ENCODE data around the gene PARD6A. TPM values are rescaled to one million over a fixed set of nuclear protein-coding genes. Genes with fewer than 3 reads are reported as not detected.

Gene PARD6A
- total RNA-seq, 1 experiment from 2014 or later = 0.65 TPM

DNA sequence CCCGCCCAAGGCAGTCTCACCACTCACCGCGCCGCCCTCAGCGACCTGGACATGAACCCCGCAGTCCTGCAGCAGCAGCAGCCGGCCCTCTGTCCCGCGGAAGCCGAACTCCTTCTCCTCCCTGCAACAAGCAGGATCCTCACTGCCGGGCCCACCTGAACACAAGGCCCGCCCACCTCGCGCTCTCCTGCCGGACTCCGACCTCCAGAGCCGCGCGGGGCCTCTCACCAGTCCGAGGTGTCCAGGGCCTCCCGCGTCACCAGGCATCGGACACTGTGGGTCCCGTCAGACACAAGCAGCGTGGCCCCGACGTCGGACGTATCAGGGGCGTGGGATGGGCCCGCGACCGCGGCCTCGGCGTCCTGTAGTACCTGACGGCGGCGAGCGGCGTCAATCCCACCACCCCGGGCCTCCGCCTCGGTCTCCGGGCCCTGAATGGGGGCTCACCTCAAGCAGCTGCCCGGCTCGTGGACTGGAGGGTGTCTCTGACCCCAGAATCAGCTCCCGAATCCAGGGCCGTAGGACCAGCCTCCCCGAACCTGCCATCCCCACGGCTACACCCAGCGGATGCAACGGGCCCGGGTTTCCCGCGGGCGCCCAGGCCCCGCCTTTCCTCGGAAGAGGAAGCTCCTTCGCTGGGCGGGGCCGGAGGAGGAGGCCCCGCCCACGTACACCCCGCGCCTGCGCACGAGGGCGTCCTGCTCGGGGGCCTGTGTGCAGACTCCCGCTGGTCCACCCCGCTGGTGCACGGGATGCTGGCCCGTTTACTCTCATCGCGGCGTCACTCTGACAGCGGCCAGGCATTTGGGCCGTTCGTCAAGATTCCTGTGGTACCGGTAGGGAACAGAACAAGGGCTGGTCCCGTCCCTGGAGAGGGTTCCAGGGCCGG lies 841 bp upstream of the PARD6A start, which contains the start of gene ACD:
Gene ACD, minus strand, starts transcription at position 586 of the 889 bp plus-strand sequence. Its CDS starts 40 bp downstream, at position 546.
- peak; percentile 79 to 88 for DNase-seq
- Histone ChIP-seq H3K4me3 (peak within 1 kb of the TSS; percentile 71), H3K4me1 (no peaks in the 10 kb centered on the region), H3K27me3 (no peaks in the 10 kb centered on the region), H3K9me3 (replicated peaks) (no peaks in the 10 kb centered on the region), H3K27ac (peak within 1 kb of the TSS; percentile 9; the same call in 1 of the 2 replicates), H3K36me3 (no peaks in the 10 kb centered on the region)

GRCh38 chr16:67661101-67661761 lies 471 bp downstream of the PARD6A start:
- peak in 1 of 2 experiments; percentile 20 for DNase-seq
- Histone ChIP-seq H3K36me3 (no peaks in the 10 kb centered on the region), H3K27ac (no peak overlapping the region), H3K4me3 (peak overlapping the region; percentile 71), H3K27me3 (no peaks in the 10 kb centered on the region), H3K4me1 (no peaks in the 10 kb centered on the region), H3K9me3 (replicated peaks) (no peaks in the 10 kb centered on the region)

DNA sequence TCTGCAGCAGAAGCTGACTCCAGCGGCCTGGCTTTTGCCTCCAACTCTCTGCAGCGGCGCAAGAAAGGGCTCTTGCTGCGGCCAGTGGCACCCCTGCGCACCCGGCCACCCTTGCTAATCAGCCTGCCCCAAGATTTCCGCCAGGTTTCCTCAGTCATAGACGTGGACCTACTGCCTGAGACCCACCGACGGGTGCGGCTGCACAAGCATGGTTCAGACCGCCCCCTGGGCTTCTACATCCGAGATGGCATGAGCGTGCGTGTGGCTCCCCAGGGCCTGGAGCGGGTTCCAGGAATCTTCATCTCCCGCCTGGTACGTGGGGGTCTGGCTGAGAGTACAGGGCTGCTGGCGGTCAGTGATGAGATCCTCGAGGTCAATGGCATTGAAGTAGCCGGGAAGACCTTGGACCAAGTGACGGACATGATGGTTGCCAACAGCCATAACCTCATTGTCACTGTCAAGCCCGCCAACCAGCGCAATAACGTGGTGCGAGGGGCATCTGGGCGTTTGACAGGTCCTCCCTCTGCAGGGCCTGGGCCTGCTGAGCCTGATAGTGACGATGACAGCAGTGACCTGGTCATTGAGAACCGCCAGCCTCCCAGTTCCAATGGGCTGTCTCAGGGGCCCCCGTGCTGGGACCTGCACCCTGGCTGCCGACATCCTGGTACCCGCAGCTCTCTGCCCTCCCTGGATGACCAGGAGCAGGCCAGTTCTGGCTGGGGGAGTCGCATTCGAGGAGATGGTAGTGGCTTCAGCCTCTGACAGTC lies 1.3 kb downstream of the PARD6A start:
- Histone ChIP-seq H3K9me3 (replicated peaks) (no peaks in the 10 kb centered on the region), H3K4me3 (no peak overlapping the region), H3K27ac (no peak overlapping the region), H3K36me3 (no peaks in the 10 kb centered on the region), H3K4me1 (no peaks in the 10 kb centered on the region), H3K27me3 (no peaks in the 10 kb centered on the region)
- no peak for DNase-seq

DNA sequence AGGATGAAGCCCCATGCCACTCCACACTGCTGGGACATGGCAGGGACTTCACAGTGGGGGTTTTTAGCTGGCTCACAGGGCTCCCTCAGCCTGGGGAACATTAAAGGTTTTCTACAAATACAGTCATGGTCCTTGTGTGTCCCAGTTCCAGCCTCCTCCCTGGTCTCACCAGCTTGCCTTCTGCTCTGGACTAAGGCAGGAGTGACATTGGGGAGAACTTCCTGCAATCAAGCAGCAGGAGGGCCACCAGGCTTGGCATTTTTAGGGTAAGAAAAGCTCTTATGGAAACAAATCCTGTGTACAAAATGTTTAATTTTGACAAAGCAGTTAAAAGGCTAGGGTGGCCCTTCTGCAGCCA lies 1.9 kb downstream of the PARD6A start:
- no peak overlapping the region for H3K4me3 ChIP-seq
- no peaks in the 10 kb centered on the region for H3K4me1 ChIP-seq
- H3K27me3 ChIP-seq = no peaks in the 10 kb centered on the region
- no peaks in the 10 kb centered on the region for H3K36me3 ChIP-seq
- no peak for DNase-seq
- no peak overlapping the region for H3K27ac ChIP-seq
- H3K9me3 ChIP-seq (replicated peaks) = no peaks in the 10 kb centered on the region

GRCh38 chr16:67663151-67663876 lies 2.6 kb downstream of the PARD6A start:
- no peaks in the 10 kb centered on the region for H3K36me3 ChIP-seq
- H3K27me3 ChIP-seq = no peaks in the 10 kb centered on the region
- H3K27ac ChIP-seq = no peak overlapping the region
- no peak overlapping the region for H3K4me3 ChIP-seq
- peak; percentile 26 to 32 for DNase-seq
- no peaks in the 10 kb centered on the region for H3K9me3 ChIP-seq (replicated peaks)
- no peaks in the 10 kb centered on the region for H3K4me1 ChIP-seq

- Histone ChIP-seq H3K27me3 (no peaks in the 10 kb centered on the region), H3K4me1 (no peaks in the 10 kb centered on the region), H3K27ac (no peak overlapping the region), H3K9me3 (replicated peaks) (no peaks in the 10 kb centered on the region), H3K4me3 (no peak overlapping the region), H3K36me3 (no peaks in the 10 kb centered on the region)
- no peak for DNase-seq
Observed at GRCh38 chr16:67663877-67664222, 3.1 kb downstream of the PARD6A start.

GRCh38 chr16:67664258-67664657 lies 3.5 kb downstream of the PARD6A start:
- Histone ChIP-seq H3K27me3 (no peaks in the 10 kb centered on the region), H3K4me3 (no peak overlapping the region), H3K4me1 (no peaks in the 10 kb centered on the region), H3K9me3 (replicated peaks) (no peaks in the 10 kb centered on the region), H3K27ac (no peak overlapping the region), H3K36me3 (no peaks in the 10 kb centered on the region)
- DNase-seq = no peak

DNA sequence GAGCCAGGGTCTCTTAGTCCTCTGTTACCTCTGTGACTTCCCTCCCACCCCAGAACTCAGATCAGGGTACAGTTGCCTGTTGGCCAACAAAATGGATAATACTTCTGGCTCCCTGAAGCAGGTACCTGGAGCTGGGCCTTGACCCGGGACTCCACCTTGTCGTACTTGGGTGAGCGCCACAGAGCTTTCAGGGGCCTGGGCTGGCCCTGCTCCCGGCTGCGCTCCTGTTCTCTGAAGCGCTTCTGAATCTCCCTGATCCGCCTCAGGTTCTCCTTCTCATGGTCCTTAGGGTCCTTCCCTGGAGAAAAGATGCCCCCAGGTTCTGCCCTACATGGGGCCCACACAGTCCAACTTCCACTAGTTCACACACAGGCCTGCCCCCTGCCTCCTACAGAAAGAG lies 4.1 kb downstream of the PARD6A start:
- H3K27ac ChIP-seq = no peak overlapping the region
- no peak for DNase-seq
- no peaks in the 10 kb centered on the region for H3K36me3 ChIP-seq
- no peaks in the 10 kb centered on the region for H3K27me3 ChIP-seq
- no peaks in the 10 kb centered on the region for H3K9me3 ChIP-seq (replicated peaks)
- no peaks in the 10 kb centered on the region for H3K4me1 ChIP-seq
- no peak overlapping the region for H3K4me3 ChIP-seq

GRCh38 chr16:67665598-67665997 lies 4.8 kb downstream of the PARD6A start:
- H3K4me1 ChIP-seq = no peaks in the 10 kb centered on the region
- DNase-seq = no peak
- no peaks in the 10 kb centered on the region for H3K27me3 ChIP-seq
- H3K27ac ChIP-seq = no peak overlapping the region
- H3K9me3 ChIP-seq (replicated peaks) = no peaks in the 10 kb centered on the region
- H3K4me3 ChIP-seq = peak overlapping the region; percentile 55
- H3K36me3 ChIP-seq = no peaks in the 10 kb centered on the region

DNA sequence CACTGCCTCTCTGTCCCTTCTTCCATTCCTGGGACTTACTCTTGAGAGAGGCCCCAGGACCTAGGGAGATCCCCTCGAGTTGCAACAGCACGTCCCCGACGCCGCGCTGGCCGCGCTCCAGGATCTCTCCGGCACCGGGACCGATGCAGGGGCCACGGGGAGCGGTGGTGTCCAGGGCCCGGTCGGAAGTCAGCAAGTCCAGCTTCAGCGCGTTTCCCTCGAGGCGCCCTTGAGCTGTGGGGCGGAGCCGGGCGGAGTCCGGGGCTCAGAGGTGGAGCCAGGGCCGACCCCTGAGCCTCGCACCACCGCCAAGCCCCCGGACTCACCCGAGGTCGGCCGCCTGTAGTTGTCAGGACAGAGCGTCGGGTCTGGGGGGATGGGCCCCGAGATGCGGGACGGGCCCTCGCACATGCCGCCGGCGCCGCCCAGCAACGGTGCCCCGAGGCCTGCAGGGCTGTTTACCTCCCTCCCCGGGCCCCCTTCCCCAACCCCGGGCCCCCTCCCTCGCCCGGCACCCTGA lies 5.3 kb downstream of the PARD6A start:
- no peak overlapping the region for H3K27ac ChIP-seq

GRCh38 chr16:67666559-67667452 lies 6.0 kb downstream of the PARD6A start, which contains the start of the genes C16orf86 and ENKD1:
Gene C16orf86, plus strand, starts transcription at chr16:67666814. Its CDS starts 157 bp downstream, at chr16:67666971.
Gene ENKD1, minus strand, starts transcription at chr16:67666750. Its CDS starts 308 bp downstream, at chr16:67666442.
- Histone ChIP-seq H3K27ac (no peak within 1 kb of the TSS), H3K4me1 (no peaks in the 10 kb centered on the region), H3K27me3 (no peaks in the 10 kb centered on the region), H3K9me3 (replicated peaks) (no peaks in the 10 kb centered on the region), H3K4me3 (peak within 1 kb of the TSS; percentile 55), H3K36me3 (no peaks in the 10 kb centered on the region)
- peak; percentile 66 to 70 for DNase-seq

More for the DNA sequence above, 5.3 kb downstream of the PARD6A start:
- DNase-seq = peak; percentile 27 to 29
- no peaks in the 10 kb centered on the region for H3K4me1 ChIP-seq
- no peaks in the 10 kb centered on the region for H3K36me3 ChIP-seq
- H3K4me3 ChIP-seq = peak overlapping the region; percentile 55
- no peaks in the 10 kb centered on the region for H3K9me3 ChIP-seq (replicated peaks)
- no peaks in the 10 kb centered on the region for H3K27me3 ChIP-seq

- Histone ChIP-seq H3K36me3 (no peaks in the 10 kb centered on the region), H3K4me3 (peak overlapping the region; percentile 55), H3K27ac (no peak overlapping the region)
Observed at GRCh38 chr16:67667453-67667816, 6.7 kb downstream of the PARD6A start.

DNA sequence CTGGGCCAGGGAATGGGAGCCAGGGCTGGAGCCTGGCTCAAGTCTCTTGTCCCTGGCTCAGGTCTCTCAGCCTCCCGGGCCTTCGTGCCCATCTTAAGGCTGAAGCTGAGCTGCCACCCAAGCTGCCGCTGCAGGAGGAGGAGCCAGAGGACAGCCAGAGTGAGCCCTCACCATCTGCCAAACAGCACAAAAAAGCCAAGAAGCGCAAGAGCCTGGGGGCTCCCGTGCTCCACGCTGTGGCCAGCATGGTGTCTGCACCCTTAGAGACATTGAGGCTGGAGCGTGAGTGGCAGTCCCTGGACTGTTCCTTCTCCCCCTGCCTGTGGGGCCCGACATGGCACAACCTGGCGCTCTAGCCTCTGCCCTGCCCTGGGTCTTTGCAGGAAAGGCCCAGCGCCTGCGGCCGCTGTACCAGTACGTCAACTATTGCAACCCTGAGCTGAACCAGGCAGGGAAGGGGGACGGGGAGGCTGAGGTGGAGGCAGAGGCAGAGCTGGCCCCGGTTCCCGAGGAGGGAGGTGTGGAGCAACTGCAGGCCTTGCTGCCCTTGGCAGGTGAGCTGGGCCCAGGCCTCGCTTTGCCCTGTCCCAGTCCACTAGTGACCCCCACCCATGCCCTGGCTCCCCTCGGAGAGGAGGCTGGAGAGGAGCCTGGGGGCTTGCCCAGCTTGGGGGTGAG lies 7.2 kb downstream of the PARD6A start:
- H3K36me3 ChIP-seq = no peaks in the 10 kb centered on the region
- no peaks in the 10 kb centered on the region for H3K27me3 ChIP-seq
- H3K27ac ChIP-seq = no peak overlapping the region
- no peak overlapping the region for H3K4me3 ChIP-seq
- H3K4me1 ChIP-seq = no peaks in the 10 kb centered on the region
- DNase-seq = peak; percentile 77 to 83
- H3K9me3 ChIP-seq (replicated peaks) = no peaks in the 10 kb centered on the region

More at GRCh38 chr16:67667453-67667816, 6.7 kb downstream of the PARD6A start:
- H3K4me1 ChIP-seq = no peaks in the 10 kb centered on the region
- H3K9me3 ChIP-seq (replicated peaks) = no peaks in the 10 kb centered on the region
- H3K27me3 ChIP-seq = no peaks in the 10 kb centered on the region
- no peak for DNase-seq
